Spinal cord (tissue), 10 donors: Measurements from ENCODE around the gene MYO15A. TPM values are rescaled to one million over a fixed set of nuclear protein-coding genes. Genes with fewer than 3 reads are reported as not detected.
A peak's percentile ranks its signal among the peaks of the same experiment; 100 is the strongest.

Experiments used
- DNase-seq, 6 donors: peaks; one replicate each; pipeline versions ENCODE4 v3.0.0 to v3.0.0-alpha.2; 2013 to 2015; ENCODE audit warnings: low spot score in 6 of 6, low read depth in 4 of 6
- H3K27ac ChIP-seq: one replicate; pipeline ENCODE4 v1.5.1; 2013; ENCODE audit warnings: low read depth, low read length, control low read depth
- H3K27me3 ChIP-seq: one replicate; pipeline ENCODE4 v1.6.1; 2013; ENCODE audit warnings: low read length; ENCODE audit not compliant: control insufficient read depth, insufficient read depth
- H3K36me3 ChIP-seq: one replicate; pipeline ENCODE4 v1.6.1; 2013; ENCODE audit warnings: low read length; ENCODE audit not compliant: control insufficient read depth, insufficient read depth
- H3K4me1 ChIP-seq: one replicate; pipeline ENCODE4 v1.6.1; 2013; ENCODE audit warnings: low read length; ENCODE audit not compliant: control insufficient read depth, insufficient read depth
- H3K4me3 ChIP-seq: one replicate; pipeline ENCODE4 v1.5.1; 2013; ENCODE audit warnings: low read depth, low read length, control low read depth
- H3K9me3 ChIP-seq: one replicate; pipeline ENCODE4 v1.6.1; 2013; ENCODE audit warnings: low read length; ENCODE audit not compliant: control insufficient read depth, insufficient read depth
- WGBS: methylation state at CpG from one replicate; pipeline ENCODE4 v1.1.5; 2013; ENCODE audit warnings: missing lambda C conversion rate; ENCODE audit not compliant: insufficient coverage; 5-methylcytosine and 5-hydroxymethylcytosine counted together
- polyA plus RNA-seq, 2 donors: library from polyadenylated mRNA; unstranded; fragments of 120-200 nt; gene quantifications; one replicate each; pipeline ENCODE4 v1.2.1, GENCODE V29; 2013; ENCODE audit not compliant: insufficient read length in 2 of 2
- total RNA-seq, 2 donors: library from RNA; depleted of rRNA in 1 of 2; stranded (reverse); fragments of 120-200 nt in 1 of 2; fragments of >200 nt in 1 of 2; gene quantifications; one replicate each; pipeline versions ENCODE4 v1.2.3 to v1.2.4, GENCODE V29; 2013 to 2014
- donor health status: healthy.

Gene MYO15A
- total and polyA plus RNA-seq, 4 donors: 1.3 to 6.8 (median 3.6) TPM

- no peaks in the 10 kb centered on the region for H3K36me3 ChIP-seq
- no peaks in the 10 kb centered on the region for H3K9me3 ChIP-seq
- no peak overlapping the region for H3K27ac ChIP-seq
- no peak overlapping the region for H3K4me3 ChIP-seq
- WGBS: 88% methylated on average over 2 of the region's 3 CpGs
- DNase-seq: no peak
- no peaks in the 10 kb centered on the region for H3K27me3 ChIP-seq
- no peaks in the 10 kb centered on the region for H3K4me1 ChIP-seq
Measured at GRCh38 chr17:18140648-18141047, 32.1 kb downstream of the MYO15A start.

GRCh38 chr17:18141210-18141803 lies 32.8 kb downstream of the MYO15A start:
- H3K4me1 ChIP-seq: no peaks in the 10 kb centered on the region
- peak; percentile 17 to 87 (median 42) for DNase-seq

GRCh38 chr17:18142417-18142816 lies 33.9 kb downstream of the MYO15A start:
- Histone ChIP-seq H3K4me1 (no peaks in the 10 kb centered on the region), H3K4me3 (no peak overlapping the region), H3K27ac (no peak overlapping the region), H3K27me3 (no peaks in the 10 kb centered on the region), H3K36me3 (no peaks in the 10 kb centered on the region), H3K9me3 (no peaks in the 10 kb centered on the region)
- WGBS: 100% methylated on average over 2 of the region's 3 CpGs
- no peak for DNase-seq

More at GRCh38 chr17:18141210-18141803, 32.8 kb downstream of the MYO15A start:
- Histone ChIP-seq H3K27me3 (no peaks in the 10 kb centered on the region), H3K4me3 (no peak overlapping the region), H3K36me3 (no peaks in the 10 kb centered on the region), H3K27ac (no peak overlapping the region), H3K9me3 (no peaks in the 10 kb centered on the region)
- 53% methylated on average over 5 of the region's 9 CpGs for WGBS

- DNase-seq: no peak
- Histone ChIP-seq H3K9me3 (no peaks in the 10 kb centered on the region), H3K4me3 (no peak overlapping the region), H3K36me3 (no peaks in the 10 kb centered on the region), H3K27me3 (no peaks in the 10 kb centered on the region), H3K4me1 (no peaks in the 10 kb centered on the region), H3K27ac (no peak overlapping the region)
- WGBS: 71% methylated on average over 15 of the region's 18 CpGs
Measured at GRCh38 chr17:18143044-18143936, 34.7 kb downstream of the MYO15A start.

GRCh38 chr17:18144261-18144660 lies 35.7 kb downstream of the MYO15A start:
- WGBS: 67% methylated on average over 1 of the region's 4 CpGs
- Histone ChIP-seq H3K9me3 (no peaks in the 10 kb centered on the region), H3K4me3 (no peak overlapping the region), H3K27ac (no peak overlapping the region), H3K27me3 (no peaks in the 10 kb centered on the region), H3K36me3 (no peaks in the 10 kb centered on the region), H3K4me1 (no peaks in the 10 kb centered on the region)
- DNase-seq: no peak

GRCh38 chr17:18144855-18145254 lies 36.3 kb downstream of the MYO15A start:
- WGBS: 94% methylated on average over 1 of the region's 1 CpG
- H3K27me3 ChIP-seq: no peaks in the 10 kb centered on the region

GRCh38 chr17:18145811-18146210 lies 37.3 kb downstream of the MYO15A start:
- no peaks in the 10 kb centered on the region for H3K9me3 ChIP-seq
- H3K4me1 ChIP-seq: peaks cover 4% of the 10 kb centered on the region
- DNase-seq: no peak
- no peak overlapping the region for H3K4me3 ChIP-seq
- no peak overlapping the region for H3K27ac ChIP-seq
- no peaks in the 10 kb centered on the region for H3K36me3 ChIP-seq
- 82% methylated on average over 13 of the region's 13 CpGs for WGBS
- no peaks in the 10 kb centered on the region for H3K27me3 ChIP-seq

More at GRCh38 chr17:18144855-18145254, 36.3 kb downstream of the MYO15A start:
- Histone ChIP-seq H3K4me3 (no peak overlapping the region), H3K27ac (no peak overlapping the region), H3K9me3 (no peaks in the 10 kb centered on the region), H3K4me1 (no peaks in the 10 kb centered on the region), H3K36me3 (no peaks in the 10 kb centered on the region)
- no peak for DNase-seq

- DNase-seq: no peak
- no peak overlapping the region for H3K4me3 ChIP-seq
- no peaks in the 10 kb centered on the region for H3K36me3 ChIP-seq
- peaks cover 9% of the 10 kb centered on the region for H3K4me1 ChIP-seq
- no peak overlapping the region for H3K27ac ChIP-seq
- WGBS: no CpG with 5 or more reads among the region's 2 CpGs
- H3K27me3 ChIP-seq: no peaks in the 10 kb centered on the region
- H3K9me3 ChIP-seq: no peaks in the 10 kb centered on the region
Measured at GRCh38 chr17:18146259-18146658, 37.7 kb downstream of the MYO15A start.

- H3K36me3 ChIP-seq: no peaks in the 10 kb centered on the region
- 93% methylated on average over 2 of the region's 3 CpGs for WGBS
- no peak for DNase-seq
- no peaks in the 10 kb centered on the region for H3K27me3 ChIP-seq
- H3K27ac ChIP-seq: no peak overlapping the region
- H3K4me3 ChIP-seq: no peak overlapping the region
- no peaks in the 10 kb centered on the region for H3K9me3 ChIP-seq
- H3K4me1 ChIP-seq: peaks cover 14% of the 10 kb centered on the region
Measured at GRCh38 chr17:18146980-18147379, 38.4 kb downstream of the MYO15A start.

DNA sequence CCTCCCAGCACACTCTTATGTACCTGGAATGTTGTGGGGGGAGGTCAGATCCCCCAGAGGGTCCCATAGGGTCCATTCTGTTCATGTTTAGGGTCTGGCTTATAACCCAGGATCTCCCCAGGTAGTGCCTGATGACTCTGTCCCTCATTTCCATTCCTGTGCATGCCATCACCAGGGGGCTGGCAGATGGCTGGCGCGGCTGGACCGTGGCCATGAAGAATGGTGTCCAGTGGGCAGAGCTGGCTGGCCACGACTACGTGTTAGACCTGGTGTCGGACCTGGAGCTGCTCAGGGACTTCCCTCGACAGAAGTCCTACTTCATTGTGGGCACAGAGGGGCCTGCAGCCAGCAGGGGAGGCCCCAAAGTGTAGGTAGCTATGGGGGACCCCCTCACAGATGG lies 40.0 kb downstream of the MYO15A start:
- Histone ChIP-seq H3K36me3 (no peaks in the 10 kb centered on the region), H3K9me3 (no peaks in the 10 kb centered on the region), H3K4me1 (peaks cover 23% of the 10 kb centered on the region), H3K27me3 (no peaks in the 10 kb centered on the region), H3K4me3 (no peak overlapping the region), H3K27ac (no peak overlapping the region)
- 85% methylated on average over 7 of the region's 7 CpGs for WGBS
- DNase-seq: no peak
